Vagina (tissue), 2 donors: ENCODE results near the gene CLEC7A.

Source experiments
- POLR2A ChIP-seq, 2 donors: fragments of 450-650 bp; IDR thresholded peaks; one replicate each; pipeline ENCODE4 v1.6.1; 2017; ENCODE audit warnings: antibody characterized with exemption in 2 of 2, mild to moderate bottlenecking in 2 of 2, moderate library complexity in 2 of 2
- TF ChIP-seq, protein P1 (sequence below), 3 experiments: fragments of 450-650 bp in 2 of 3; fragments of 200-600 bp in 1 of 3; sonication (generic) in 1 of 3; IDR thresholded peaks; one replicate each; pipeline ENCODE4 v1.5.1; 2017 to 2019; ENCODE audit warnings: antibody characterized with exemption in 3 of 3, mild to moderate bottlenecking in 2 of 3, moderate library complexity in 2 of 3

DNA sequence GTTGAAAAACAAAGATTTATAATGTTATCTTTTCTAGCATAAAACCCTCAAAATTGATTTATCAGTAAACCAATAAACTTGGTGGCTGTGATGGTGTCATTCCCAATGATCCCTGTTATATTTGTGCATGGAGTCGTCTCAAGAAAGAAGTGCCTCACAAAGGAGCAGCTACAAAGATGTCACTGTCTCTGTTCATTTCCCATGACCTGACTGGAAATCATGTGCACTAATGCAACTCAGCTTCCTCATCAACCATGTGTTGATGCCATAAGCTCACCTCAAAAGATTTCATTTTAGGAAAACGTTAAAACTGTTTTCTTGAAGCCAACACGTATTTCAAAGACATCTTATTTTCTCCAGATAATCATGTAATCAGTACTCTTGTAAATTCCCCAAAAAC lies 60.0 kb downstream of the CLEC7A start:
- TF ChIP-seq, protein P1, sequence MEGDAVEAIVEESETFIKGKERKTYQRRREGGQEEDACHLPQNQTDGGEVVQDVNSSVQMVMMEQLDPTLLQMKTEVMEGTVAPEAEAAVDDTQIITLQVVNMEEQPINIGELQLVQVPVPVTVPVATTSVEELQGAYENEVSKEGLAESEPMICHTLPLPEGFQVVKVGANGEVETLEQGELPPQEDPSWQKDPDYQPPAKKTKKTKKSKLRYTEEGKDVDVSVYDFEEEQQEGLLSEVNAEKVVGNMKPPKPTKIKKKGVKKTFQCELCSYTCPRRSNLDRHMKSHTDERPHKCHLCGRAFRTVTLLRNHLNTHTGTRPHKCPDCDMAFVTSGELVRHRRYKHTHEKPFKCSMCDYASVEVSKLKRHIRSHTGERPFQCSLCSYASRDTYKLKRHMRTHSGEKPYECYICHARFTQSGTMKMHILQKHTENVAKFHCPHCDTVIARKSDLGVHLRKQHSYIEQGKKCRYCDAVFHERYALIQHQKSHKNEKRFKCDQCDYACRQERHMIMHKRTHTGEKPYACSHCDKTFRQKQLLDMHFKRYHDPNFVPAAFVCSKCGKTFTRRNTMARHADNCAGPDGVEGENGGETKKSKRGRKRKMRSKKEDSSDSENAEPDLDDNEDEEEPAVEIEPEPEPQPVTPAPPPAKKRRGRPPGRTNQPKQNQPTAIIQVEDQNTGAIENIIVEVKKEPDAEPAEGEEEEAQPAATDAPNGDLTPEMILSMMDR (IDR thresholded peaks at IDR 0.05), result no peak
- TF ChIP-seq POLR2A (IDR thresholded peaks at IDR 0.05), result no peak
